HepG2 (cell line): ENCODE results near the gene ASIC5. TPM values are rescaled to one million over a fixed set of nuclear protein-coding genes. Genes with fewer than 3 reads are reported as not detected.

Source experiments
- ATAC-seq: fragments of 200-7000 bp; cut with Tn5 transposase; 3 replicates; pipeline ENCODE4 v1.9.1; 2020; ENCODE audit warnings: mild to moderate bottlenecking, moderate library complexity
- BruUV-seq: library from RNA; stranded (reverse); fragments of 400-500 nt; replicated peaks from 2 replicates; lab custom pipeline; 2021; lab: Mats Ljungman, UMichigan
- CTCF ChIA-PET: fragments of 300-600 bp; formaldehyde crosslinking; extraction: SDS; loops from one replicate; lab custom pipeline; 2021; ENCODE audit warnings: low total read pairs, inconsistent platforms, low intra/inter-chr PET ratio; lab: Yijun Ruan, JAX
- POLR2A ChIA-PET: fragments of 350-600 bp; sonication (Branson Sonifier 250); formaldehyde crosslinking; loops from one replicate; lab custom pipeline; 2020; ENCODE audit warnings: antibody characterized with exemption, inconsistent platforms; lab: Yijun Ruan, JAX
- DNase-seq: peaks from one replicate; pipeline ENCODE4 v3.0.0-alpha.2; 2015; ENCODE audit warnings: low spot score
- FAIRE-seq: peaks from 3 replicates; lab custom pipeline; 2011; peaks lifted over from hg19 to GRCh38; lab: Jason Lieb, UNC
- H2AFZ ChIP-seq: one replicate; pipeline ENCODE4 v1.6.1; 2011; ENCODE audit warnings: low read length, inconsistent platforms
- H3K27ac ChIP-seq: fragments of 300-600 bp; 3 replicates; pipeline ENCODE4 v1.8.0; 2011; ENCODE audit warnings: mixed run types, mild to moderate bottlenecking, mixed read lengths, low read length, inconsistent platforms; ENCODE audit not compliant: insufficient read depth; ENCODE audit errors: extremely low read length
- H3K27me3 ChIP-seq, 2 experiments: fragments of 200-600 bp in 1 of 2; 2 replicates in 1 of 2; 3 replicates in 1 of 2; pipeline versions ENCODE4 v1.6.0 to v1.8.0; 2011; ENCODE audit warnings: low read length in 2 of 2, mild to moderate bottlenecking in 2 of 2, moderate library complexity in 2 of 2, inconsistent platforms in 1 of 2; ENCODE audit not compliant: insufficient read depth in 2 of 2, control insufficient read depth in 1 of 2
- H3K36me3 ChIP-seq, 2 experiments: fragments of 200-600 bp in 1 of 2; replicated peaks in 1 of 2; 2 replicates in 1 of 2; 3 replicates in 1 of 2; pipeline versions ENCODE4 v1.5.1 to v1.8.0; 2011; ENCODE audit warnings: low read length in 2 of 2, inconsistent platforms in 1 of 2; ENCODE audit not compliant: insufficient read depth in 2 of 2, control insufficient read depth in 1 of 2
- H3K4me1 ChIP-seq: 2 replicates; pipeline ENCODE4 v1.5.1; 2012; ENCODE audit warnings: low read length, inconsistent platforms; ENCODE audit not compliant: insufficient read depth
- H3K4me2 ChIP-seq: 2 replicates; pipeline ENCODE4 v1.6.0; 2011; ENCODE audit warnings: low read depth, low read length, inconsistent platforms
- H3K4me3 ChIP-seq, 3 experiments: fragments of 200-600 bp in 1 of 3; sonication (generic), shearing (Covaris generic) in 1 of 3; replicated peaks in 1 of 3; 2 replicates each; pipeline ENCODE4 v1.5.1; 2011 to 2016; ENCODE audit warnings: low read length in 3 of 3, inconsistent platforms in 2 of 3, low read depth in 2 of 3, mild to moderate bottlenecking in 2 of 3, control low read depth in 1 of 3, mixed read lengths in 1 of 3; ENCODE audit not compliant: insufficient read depth in 1 of 3
- H3K79me2 ChIP-seq: one replicate; pipeline ENCODE4 v1.6.1; 2011; ENCODE audit warnings: low read length, inconsistent platforms; ENCODE audit not compliant: insufficient read depth
- H3K9ac ChIP-seq: 2 replicates; pipeline ENCODE4 v1.6.0; 2011; ENCODE audit warnings: mild to moderate bottlenecking, low read depth, low read length, inconsistent platforms; ENCODE audit not compliant: insufficient read depth
- H3K9me3 ChIP-seq: 2 replicates; pipeline ENCODE4 v1.5.1; 2012; ENCODE audit warnings: mild to moderate bottlenecking, low read length
- H4K20me1 ChIP-seq: 2 replicates; pipeline ENCODE4 v1.6.0; 2011; ENCODE audit warnings: inconsistent platforms, mild to moderate bottlenecking, low read length, moderate library complexity; ENCODE audit not compliant: insufficient read depth
- CBX5 ChIP-seq: sonication (generic); formaldehyde crosslinking; IDR thresholded peaks from 2 replicates; pipeline ENCODE4 v1.4.0; 2020; ENCODE audit warnings: missing genetic modification reagents, borderline replicate concordance
- EED ChIP-seq: sonication (generic); formaldehyde crosslinking; IDR thresholded peaks from 2 replicates; pipeline ENCODE4 v1.5.0; 2020; ENCODE audit warnings: mild to moderate bottlenecking, missing genetic modification reagents
- NFKB2 ChIP-seq: sonication (generic); formaldehyde crosslinking; IDR thresholded peaks from 2 replicates; pipeline ENCODE4 v1.4.0; 2020; ENCODE audit warnings: missing genetic modification reagents, borderline replicate concordance
- PPARG ChIP-seq: conservative IDR thresholded peaks from 2 replicates; pipeline ENCODE4 v1.6.1; 2016; ENCODE audit warnings: missing biosample characterization, missing genetic modification reagents
- RBAK ChIP-seq: sonication (generic); formaldehyde crosslinking; IDR thresholded peaks from 2 replicates; pipeline ENCODE4 v1.5.1; 2020; ENCODE audit warnings: mild to moderate bottlenecking, missing genetic modification reagents
- SALL2 ChIP-seq: sonication (generic); formaldehyde crosslinking; IDR thresholded peaks from 2 replicates; pipeline ENCODE4 v1.8.1; 2023; ENCODE audit warnings: mild to moderate bottlenecking, missing genetic modification reagents, inconsistent platforms
- SIN3B ChIP-seq: fragments of 150-350 bp; IDR thresholded peaks from 2 replicates; pipeline ENCODE4 v1.6.1; 2014; ENCODE audit warnings: low read length
- U2AF1 ChIP-seq: fragments of 200-400 bp; formaldehyde crosslinking; optimal IDR thresholded peaks from 2 replicates; pipeline ENCODE3; 2017; ENCODE audit warnings: mild to moderate bottlenecking, low read depth, low read length
- ZBTB43 ChIP-seq: sonication (generic); formaldehyde crosslinking; conservative IDR thresholded peaks from 2 replicates; pipeline ENCODE4 v1.4.0; 2020; ENCODE audit warnings: missing genetic modification reagents
- ZNF160 ChIP-seq: sonication (generic); formaldehyde crosslinking; IDR thresholded peaks from 2 replicates; pipeline ENCODE4 v1.8.0; 2022; ENCODE audit warnings: mild to moderate bottlenecking, inconsistent platforms, missing genetic modification reagents
- ZNF431 ChIP-seq: sonication (generic); formaldehyde crosslinking; IDR thresholded peaks from 2 replicates; pipeline ENCODE4 v1.9.0; 2022; ENCODE audit warnings: missing genetic modification reagents, low read depth, mild to moderate bottlenecking, borderline replicate concordance
- ZNF619 ChIP-seq: sonication (generic); formaldehyde crosslinking; IDR thresholded peaks from 2 replicates; pipeline ENCODE4 v1.4.0; 2020; ENCODE audit warnings: mild to moderate bottlenecking, missing genetic modification reagents
- ZNF768 ChIP-seq: sonication (generic); formaldehyde crosslinking; IDR thresholded peaks from 2 replicates; pipeline ENCODE4 v1.4.0; 2020; ENCODE audit warnings: missing genetic modification reagents
- WGBS: methylation state at CpG from one replicate; pipeline ENCODE4 v1.1.6; 2017; ENCODE audit warnings: low lambda C conversion rate; 5-methylcytosine and 5-hydroxymethylcytosine counted together
- in situ Hi-C: cut with HindIII; loops from 2 replicates; pipeline ENCODE4 v1.10.0; 2017; ENCODE audit warnings: low pct_unique_long_range_greater_than_20kb; ENCODE audit not compliant: extremely low pct_ligation_motif_present
- intact Hi-C: fragments of 100-400 bp; cut with micrococcal nuclease; formaldehyde crosslinking; loops from one replicate; pipeline ENCODE4 v1.10.0; 2022; ENCODE audit not compliant: unreplicated experiment
- polyA plus RNA-seq, 8 experiments: library from polyadenylated mRNA; depleted of rRNA in 3 of 8; stranded (reverse) in 7 of 8; unstranded in 1 of 8; fragments of >200 nt; fragmentation: Illumina TruSeq in 4 of 8; extraction: Trizol in 4 of 8; gene quantifications; 2 replicates each; pipeline versions ENCODE4 v1.2.1 to v1.2.3, GENCODE V29; 2011 to 2016; ENCODE audit warnings: low read depth in 4 of 8, missing spikeins in 1 of 8, mixed read lengths in 1 of 8; ENCODE audit not compliant: insufficient read depth in 1 of 8
- total RNA-seq, 5 experiments: library from RNA; depleted of rRNA; stranded (reverse); fragments of >200 nt; fragmentation: Illumina TruSeq; extraction: Trizol; gene quantifications; 2 replicates each; pipeline ENCODE4 v1.2.3, GENCODE V29; 2016; ENCODE audit warnings: low read depth in 1 of 5

ASIC5 gene
- total and polyA plus RNA-seq, 2 of the 13 experiments (the other 11 are each of a cell fraction or from before 2014, with no cell fraction given): not detected

DNA sequence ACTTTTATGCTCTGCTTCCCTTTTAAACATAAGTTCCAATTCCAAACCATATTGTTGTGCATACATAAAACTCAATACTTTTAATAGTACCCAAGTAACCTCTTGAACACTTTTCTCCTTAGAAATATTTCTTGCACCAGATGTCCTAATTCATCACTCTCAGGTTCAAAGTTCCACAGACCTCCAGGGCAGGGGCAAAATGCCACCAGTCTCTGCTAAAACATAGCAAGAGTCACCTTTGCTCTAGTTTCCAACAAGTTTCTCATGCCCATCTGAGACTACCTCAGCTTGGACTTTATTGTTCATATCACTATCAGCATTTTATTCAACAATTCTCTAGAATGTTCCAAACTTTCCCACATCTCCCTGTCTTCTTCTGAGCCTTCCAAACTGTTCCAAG, 13.7 kb upstream of the ASIC5 start:
- FAIRE-seq (no peak), ATAC-seq (no peak), DNase-seq (no peak)
- Histone ChIP-seq H4K20me1 (no peaks in the 10 kb centered on the region), H2AFZ (no peak overlapping the region), H3K27me3 (no peaks in the 10 kb centered on the region; a peak in 1 of 5 replicates), H3K27ac (no peak overlapping the region), H3K4me3 (no peak overlapping the region), H3K9me3 (peaks cover 6% of the 10 kb centered on the region; the same call in 1 of the 2 replicates), H3K4me2 (no peak overlapping the region), H3K4me1 (no peaks in the 10 kb centered on the region), H3K36me3 (no peaks in the 10 kb centered on the region), H3K9ac (no peak overlapping the region), H3K79me2 (no peaks in the 10 kb centered on the region)
- TF ChIP-seq EED (CRISPR knock-in tag) (no peak), ZBTB43 (CRISPR knock-in tag) (no peak), ZNF768 (CRISPR knock-in tag) (no peak), ZNF160 (CRISPR knock-in tag) (no peak), SIN3B (no peak), ZNF431 (CRISPR knock-in tag) (no peak), ZNF619 (CRISPR knock-in tag) (no peak), SALL2 (no peak), CBX5 (CRISPR knock-in tag) (no peak)
- in situ Hi-C loops: no loop called here
- no TSS peak for BruUV-seq
- ChIA-PET CTCF (no interaction called here), POLR2A (no interaction called here)
- intact Hi-C loops: no loop called here

- BruUV-seq: no TSS peak
- no peak for ATAC-seq
Measured at GRCh38 chr4:155878611-155879010, 12.5 kb upstream of the ASIC5 start.

More at GRCh38 chr4:155878611-155879010, 12.5 kb upstream of the ASIC5 start:
- no peaks in the 10 kb centered on the region for H3K4me1 ChIP-seq
- no peak overlapping the region for H3K9ac ChIP-seq
- WGBS: no CpG with 5 or more reads among the region's 2 CpGs
- H3K27ac ChIP-seq: no peak overlapping the region
- peaks cover 2% of the 10 kb centered on the region; the same call in 1 of the 2 replicates for H3K9me3 ChIP-seq
- no peak overlapping the region for H3K4me3 ChIP-seq
- H3K79me2 ChIP-seq: no peaks in the 10 kb centered on the region
- H3K4me2 ChIP-seq: no peak overlapping the region
- TF ChIP-seq PPARG (CRISPR knock-in tag) (no peak), NFKB2 (CRISPR knock-in tag) (no peak), RBAK (CRISPR knock-in tag) (no peak), U2AF1 (no peak)
- no peaks in the 10 kb centered on the region for H4K20me1 ChIP-seq
- FAIRE-seq (no peak), DNase-seq (no peak)
- intact Hi-C loops: no loop called here
- ChIA-PET CTCF (no interaction called here), POLR2A (no interaction called here)
- no peaks in the 10 kb centered on the region for H3K36me3 ChIP-seq
- H2AFZ ChIP-seq: no peak overlapping the region
- in situ Hi-C loops: no loop called here
- H3K27me3 ChIP-seq: no peaks in the 10 kb centered on the region; a peak in 1 of 5 replicates
